Measurements from ENCODE around the gene EPHA10. TPM values are rescaled to one million over a fixed set of nuclear protein-coding genes. Genes with fewer than 3 reads are reported as not detected.

Gene EPHA10
- total RNA-seq, 6 donors from 2014 or later: 0.76 to 1.7 (median 0.92) TPM; not detected in 2

DNA sequence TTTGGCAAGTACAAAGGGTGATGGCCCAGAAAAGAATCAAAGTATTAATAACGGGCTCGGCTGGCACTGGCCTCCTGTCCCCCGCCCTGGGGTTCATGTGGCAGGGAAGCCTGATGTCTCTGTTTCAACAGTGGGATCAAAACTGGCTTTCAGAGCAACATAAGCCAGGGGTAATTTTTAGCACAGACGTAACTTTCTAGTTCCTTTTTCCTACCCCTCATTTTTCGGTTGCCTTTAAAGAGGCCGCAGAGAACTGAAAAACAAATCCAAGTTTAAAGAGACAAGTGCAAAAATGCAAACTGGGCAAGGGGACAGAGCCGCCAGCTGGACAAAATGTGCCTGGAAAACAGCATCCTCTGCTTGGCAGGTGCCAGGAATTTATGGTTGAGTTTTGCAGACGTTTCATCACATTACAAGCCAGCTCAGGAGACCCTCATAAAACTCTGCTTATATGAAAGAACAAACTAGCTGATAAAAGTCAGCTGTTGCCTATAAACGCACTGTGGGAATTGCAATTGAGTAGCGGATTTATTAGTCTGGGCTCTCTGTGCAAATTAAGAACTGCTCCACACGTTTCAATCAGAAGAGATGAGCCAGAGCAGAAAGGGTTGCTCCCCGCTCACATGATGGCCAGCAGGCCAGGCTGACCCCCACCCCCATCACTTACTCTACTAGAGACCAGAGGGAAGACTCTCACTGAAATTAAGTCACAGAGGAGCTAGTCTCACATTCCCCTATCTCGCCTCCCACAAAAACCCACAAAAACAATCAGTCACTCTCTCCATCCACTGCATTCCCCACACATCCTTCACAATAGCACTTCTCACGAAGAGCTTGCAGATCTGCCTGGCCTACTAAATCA lies 88.4 kb downstream of the EPHA10 start:
- Histone ChIP-seq H3K27me3 (no peaks in the 10 kb centered on the region), H3K4me3 (no peak overlapping the region), H3K4me1 (peaks cover 0 to 3% (median 0%) of the 10 kb centered on the region in 4 donors), H3K27ac (peak overlapping the region in 3 of 4 donors; percentile 10 to 52 (median 38)), H3K9me3 (no peaks in the 10 kb centered on the region), H3K36me3 (peaks cover 0 to 3% (median 0%) of the 10 kb centered on the region in 4 donors)
- TF ChIP-seq POLR2AphosphoS5 (IDR thresholded peaks at IDR 0.05): no peak
- no peak for TF ChIP-seq POLR2A (IDR thresholded peaks at IDR 0.05)
- no peak for TF ChIP-seq EP300 (IDR thresholded peaks at IDR 0.05)
- TF ChIP-seq CTCF (IDR thresholded peaks at IDR 0.05): no peak
- ATAC-seq (ENCODE audit: low FRiP score in 2 of 2): no peak
- no peak for DNase-seq
- 50 to 51% methylated on average over 14 of the region's 14 CpGs for WGBS, 2 donors

GRCh38 chr1:37673920-37674319 lies 91.0 kb downstream of the EPHA10 start:
- Histone ChIP-seq H3K27ac (no peak overlapping the region), H3K27me3 (no peaks in the 10 kb centered on the region), H3K9me3 (no peaks in the 10 kb centered on the region), H3K36me3 (no peaks in the 10 kb centered on the region), H3K4me1 (peaks cover 0 to 3% (median 0%) of the 10 kb centered on the region in 4 donors), H3K4me3 (no peak overlapping the region)
- ATAC-seq (ENCODE audit: low FRiP score in 2 of 2): peak in 1 of 2 donors; percentile 4
- no peak for DNase-seq
- TF ChIP-seq POLR2AphosphoS5 (IDR thresholded peaks at IDR 0.05) (no peak), EP300 (IDR thresholded peaks at IDR 0.05) (no peak), CTCF (IDR thresholded peaks at IDR 0.05) (no peak), POLR2A (IDR thresholded peaks at IDR 0.05) (no peak)
- WGBS, 2 donors: 27 to 55% methylated on average over 4 to 10 of the region's 10 CpGs

GRCh38 chr1:37672136-37672870 lies 92.6 kb downstream of the EPHA10 start:
- Histone ChIP-seq H3K36me3 (no peaks in the 10 kb centered on the region), H3K27ac (no peak overlapping the region), H3K4me1 (peaks cover 0 to 3% (median 0%) of the 10 kb centered on the region in 4 donors), H3K4me3 (no peak overlapping the region), H3K9me3 (no peaks in the 10 kb centered on the region), H3K27me3 (no peaks in the 10 kb centered on the region)
- TF ChIP-seq EP300 (IDR thresholded peaks at IDR 0.05) (no peak), CTCF (IDR thresholded peaks at IDR 0.05) (no peak), POLR2A (IDR thresholded peaks at IDR 0.05) (no peak), POLR2AphosphoS5 (IDR thresholded peaks at IDR 0.05) (no peak)
- ATAC-seq (ENCODE audit: low FRiP score in 2 of 2) (no peak), DNase-seq (no peak)
- 77 to 78% methylated on average over 3 to 9 of the region's 9 CpGs for WGBS, 2 donors

GRCh38 chr1:37671261-37671660 lies 93.7 kb downstream of the EPHA10 start:
- ATAC-seq (ENCODE audit: low FRiP score in 2 of 2) (no peak), DNase-seq (no peak)
- no peaks in the 10 kb centered on the region for H3K36me3 ChIP-seq
- H3K4me3 ChIP-seq: no peak overlapping the region
- no peak overlapping the region for H3K27ac ChIP-seq
- no peaks in the 10 kb centered on the region for H3K9me3 ChIP-seq
- no peak for TF ChIP-seq CTCF (IDR thresholded peaks at IDR 0.05)
- TF ChIP-seq POLR2A (IDR thresholded peaks at IDR 0.05): no peak
- TF ChIP-seq POLR2AphosphoS5 (IDR thresholded peaks at IDR 0.05): no peak
- TF ChIP-seq EP300 (IDR thresholded peaks at IDR 0.05): no peak
- H3K4me1 ChIP-seq: no peaks in the 10 kb centered on the region
- H3K27me3 ChIP-seq: no peaks in the 10 kb centered on the region
- 69 to 75% methylated on average over 6 of the region's 6 CpGs for WGBS, 2 donors
